GM12878 (cell line): ENCODE data around the gene KLF15. TPM values are rescaled to one million over a fixed set of nuclear protein-coding genes. Genes with fewer than 3 reads are reported as not detected.

Source experiments
- ATAC-seq: fragments of 200-7000 bp; cut with Tn5 transposase; 3 replicates; pipeline ENCODE4 v1.9.1; 2020; ENCODE audit warnings: mild to moderate bottlenecking, moderate library complexity
- BruUV-seq: library from RNA; stranded (reverse); fragments of 400-500 nt; replicated peaks from 2 replicates; lab custom pipeline; 2021; lab: Mats Ljungman, UMichigan
- CTCF ChIA-PET: fragments of 300-600 bp; sonication (Branson Sonifier 250); formaldehyde crosslinking; extraction: SDS; loops from one replicate; lab custom pipeline; 2021; ENCODE audit warnings: inconsistent platforms; lab: Yijun Ruan, JAX
- POLR2A ChIA-PET: fragments of 350-600 bp; formaldehyde crosslinking; extraction: SDS; loops from one replicate; lab custom pipeline; 2021; ENCODE audit warnings: inconsistent platforms; lab: Charles Lee
- RAD21 ChIA-PET: fragments of 300-600 bp; sonication (Branson Sonifier 250); formaldehyde crosslinking; loops from one replicate; lab custom pipeline; 2023; ENCODE audit warnings: antibody characterized with exemption; ENCODE audit not compliant: unreplicated experiment; lab: Charles Lee
- SMC1A ChIA-PET: fragments of 300-600 bp; sonication (Branson Sonifier 250); formaldehyde crosslinking; loops from one replicate; lab custom pipeline; 2023; ENCODE audit not compliant: unreplicated experiment, uncharacterized antibody; lab: Charles Lee
- DNase-seq: peaks from one replicate; pipeline ENCODE4 v3.0.0-alpha.2; 2011; ENCODE audit warnings: low read depth, low spot score
- FAIRE-seq: peaks from 3 replicates; lab custom pipeline; 2011; peaks lifted over from hg19 to GRCh38; lab: Jason Lieb, UNC
- H2AFZ ChIP-seq: 2 replicates; pipeline ENCODE4 v1.6.0; 2011; ENCODE audit warnings: low read depth, low read length, control low read depth; ENCODE audit not compliant: control insufficient read depth
- H3K27ac ChIP-seq: 2 replicates; pipeline ENCODE4 v1.5.1; 2011; ENCODE audit warnings: control low read depth; ENCODE audit not compliant: control insufficient read depth, insufficient read depth
- H3K27me3 ChIP-seq, 2 experiments: replicated peaks in 1 of 2; 2 replicates each; pipeline versions ENCODE4 v1.6.0 to v1.6.1; 2011; ENCODE audit warnings: low read length in 1 of 2; ENCODE audit not compliant: control insufficient read depth in 2 of 2, insufficient read depth in 2 of 2
- H3K36me3 ChIP-seq, 2 experiments: 2 replicates each; pipeline ENCODE4 v1.5.1; 2011; ENCODE audit warnings: low read length in 1 of 2; ENCODE audit not compliant: control insufficient read depth in 2 of 2, insufficient read depth in 2 of 2
- H3K4me1 ChIP-seq: 2 replicates; pipeline ENCODE4 v1.6.1; 2011; ENCODE audit warnings: mild to moderate bottlenecking, low read length, moderate library complexity, mixed read lengths; ENCODE audit not compliant: control insufficient read depth, insufficient read depth
- H3K4me2 ChIP-seq: 2 replicates; pipeline ENCODE4 v1.6.0; 2011; ENCODE audit warnings: control low read depth; ENCODE audit not compliant: control insufficient read depth, insufficient read depth
- H3K4me3 ChIP-seq: fragments of 200-600 bp; sonication (generic); 2 replicates; pipeline ENCODE4 v1.5.1; 2016
- H3K79me2 ChIP-seq: 2 replicates; pipeline ENCODE4 v1.6.0; 2011; ENCODE audit warnings: low read length; ENCODE audit not compliant: control insufficient read depth, insufficient read depth
- H3K9ac ChIP-seq: 2 replicates; pipeline ENCODE4 v1.8.0; 2011; ENCODE audit warnings: low read length, control low read depth, mixed read lengths; ENCODE audit not compliant: control insufficient read depth, insufficient read depth
- H3K9me3 ChIP-seq: replicated peaks from 3 replicates; pipeline ENCODE4 v1.5.1; 2011; ENCODE audit warnings: mild to moderate bottlenecking, low read length; ENCODE audit not compliant: control insufficient read depth, insufficient read depth
- H4K20me1 ChIP-seq: 2 replicates; pipeline ENCODE4 v1.6.0; 2011; ENCODE audit not compliant: control insufficient read depth, insufficient read depth
- ATF7 ChIP-seq: fragments of 450-650 bp; IDR thresholded peaks from 2 replicates; pipeline ENCODE4 v1.6.1; 2016; ENCODE audit warnings: low read depth, mild to moderate bottlenecking
- BACH1 ChIP-seq: fragments of 450-650 bp; IDR thresholded peaks from 2 replicates; pipeline ENCODE4 v1.6.1; 2017; ENCODE audit warnings: mild to moderate bottlenecking, borderline replicate concordance
- EGR1 ChIP-seq, 2 experiments: IDR thresholded peaks; 1 replicate in 1 of 2; 2 replicates in 1 of 2; pipeline ENCODE4 v1.6.1; 2011 to 2012; ENCODE audit warnings: low read depth in 2 of 2, low read length in 2 of 2, borderline replicate concordance in 1 of 2, mild to moderate bottlenecking in 1 of 2, moderate library complexity in 1 of 2
- KLF5 ChIP-seq: fragments of 450-650 bp; IDR thresholded peaks from 2 replicates; pipeline ENCODE4 v1.6.1; 2014; ENCODE audit warnings: mild to moderate bottlenecking; ENCODE audit not compliant: partially characterized antibody
- MTA2 ChIP-seq: fragments of 450-650 bp; IDR thresholded peaks from 2 replicates; pipeline ENCODE4 v1.6.1; 2016; ENCODE audit warnings: low read depth, mild to moderate bottlenecking, moderate library complexity
- NRF1 ChIP-seq: conservative IDR thresholded peaks from 2 replicates; pipeline ENCODE4 v1.6.1; 2011; ENCODE audit warnings: mild to moderate bottlenecking, low read depth, low read length, improper control_type of control experiment
- RCOR1 ChIP-seq: conservative IDR thresholded peaks from 2 replicates; pipeline ENCODE4 v1.6.1; 2012; ENCODE audit warnings: low read depth, low read length, improper control_type of control experiment
- TCF12 ChIP-seq: IDR thresholded peaks from 2 replicates; pipeline ENCODE4 v1.6.1; 2011; ENCODE audit warnings: low read depth, mild to moderate bottlenecking, low read length
- YBX1 ChIP-seq: fragments of 450-650 bp; IDR thresholded peaks from 2 replicates; pipeline ENCODE4 v1.6.1; 2016; ENCODE audit warnings: antibody characterized with exemption
- WGBS: methylation state at CpG from one replicate; pipeline ENCODE4 v1.1.6; 2016; ENCODE audit warnings: low lambda C conversion rate; ENCODE audit not compliant: insufficient replicate concordance, insufficient coverage; ENCODE audit errors: missing lambda C conversion rate; 5-methylcytosine and 5-hydroxymethylcytosine counted together
- in situ Hi-C: fragments of 300-500 bp; cut with MboI; formaldehyde crosslinking; loops from 9 replicates; pipeline ENCODE4 v1.14.3; 2018; ENCODE audit warnings: mixed read lengths
- intact Hi-C: fragments of 100-400 bp; cut with micrococcal nuclease; formaldehyde crosslinking; loops from one replicate; pipeline ENCODE4 v1.14.2; 2022; ENCODE audit not compliant: unreplicated experiment
- polyA plus RNA-seq, 11 experiments: library from polyadenylated mRNA; depleted of rRNA in 4 of 11; unstranded in 6 of 11; stranded (reverse) in 5 of 11; fragments of >200 nt; fragmentation: Nextera tagmentation in 4 of 11; fragmentation: Illumina TruSeq in 1 of 11; extraction: Ambion mirVana in 4 of 11; extraction: Trizol in 1 of 11; gene quantifications; 1 replicate in 1 of 11; 2 replicates in 10 of 11; pipeline versions ENCODE4 v1.2.1 to v1.2.3, GENCODE V29; 2011 to 2016; ENCODE audit warnings: inconsistent platforms in 2 of 11, missing spikeins in 2 of 11, low read depth in 1 of 11
- total RNA-seq, 4 experiments: library from RNA; depleted of rRNA in 3 of 4; stranded (reverse); fragments of >200 nt in 3 of 4; fragmentation: Illumina TruSeq in 1 of 4; extraction: Trizol in 1 of 4; gene quantifications; 2 replicates each; pipeline versions ENCODE4 v1.2.1 to v1.2.3, GENCODE V29; 2013 to 2021
- TF ChIP-seq, protein P1 (sequence below): fragments of 450-650 bp; IDR thresholded peaks from 2 replicates; pipeline ENCODE4 v1.6.1; 2017; ENCODE audit warnings: antibody characterized with exemption, mild to moderate bottlenecking, moderate library complexity
- TF ChIP-seq, protein P2 (sequence below): fragments of 450-650 bp; IDR thresholded peaks from 2 replicates; pipeline ENCODE4 v1.6.1; 2018; ENCODE audit warnings: borderline replicate concordance, mild to moderate bottlenecking; ENCODE audit not compliant: partially characterized antibody
- TF ChIP-seq, protein P3 (sequence below): fragments of 150-350 bp; IDR thresholded peaks from 2 replicates; pipeline ENCODE4 v1.6.1; 2016; ENCODE audit warnings: low read depth, low read length

Gene KLF15
- total and polyA plus RNA-seq, 10 of the 15 experiments (the other 5 are each of a cell fraction or from before 2014, with no cell fraction given): 0.15 TPM; not detected in 9

DNA sequence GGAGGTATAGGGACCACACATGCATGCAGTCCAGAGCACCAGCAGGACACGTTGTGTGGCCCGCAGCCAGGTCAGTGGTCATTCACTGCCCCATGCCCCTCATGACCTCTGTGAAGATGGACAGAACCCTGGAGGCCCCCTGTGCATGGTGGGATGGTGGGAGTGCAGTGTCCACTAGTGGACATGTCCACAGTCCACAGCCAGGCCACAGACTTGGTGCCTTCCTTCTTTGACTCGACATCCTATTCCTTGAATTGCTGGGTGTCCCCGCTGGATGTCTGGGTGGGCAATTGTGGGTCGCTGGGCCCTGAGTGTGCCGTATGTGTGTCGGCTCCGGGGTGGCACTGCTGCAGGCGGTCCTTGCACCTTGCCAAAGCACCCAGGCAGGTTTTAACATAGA lies 35.7 kb downstream of the KLF15 start (continued):
- TF ChIP-seq, protein P1, sequence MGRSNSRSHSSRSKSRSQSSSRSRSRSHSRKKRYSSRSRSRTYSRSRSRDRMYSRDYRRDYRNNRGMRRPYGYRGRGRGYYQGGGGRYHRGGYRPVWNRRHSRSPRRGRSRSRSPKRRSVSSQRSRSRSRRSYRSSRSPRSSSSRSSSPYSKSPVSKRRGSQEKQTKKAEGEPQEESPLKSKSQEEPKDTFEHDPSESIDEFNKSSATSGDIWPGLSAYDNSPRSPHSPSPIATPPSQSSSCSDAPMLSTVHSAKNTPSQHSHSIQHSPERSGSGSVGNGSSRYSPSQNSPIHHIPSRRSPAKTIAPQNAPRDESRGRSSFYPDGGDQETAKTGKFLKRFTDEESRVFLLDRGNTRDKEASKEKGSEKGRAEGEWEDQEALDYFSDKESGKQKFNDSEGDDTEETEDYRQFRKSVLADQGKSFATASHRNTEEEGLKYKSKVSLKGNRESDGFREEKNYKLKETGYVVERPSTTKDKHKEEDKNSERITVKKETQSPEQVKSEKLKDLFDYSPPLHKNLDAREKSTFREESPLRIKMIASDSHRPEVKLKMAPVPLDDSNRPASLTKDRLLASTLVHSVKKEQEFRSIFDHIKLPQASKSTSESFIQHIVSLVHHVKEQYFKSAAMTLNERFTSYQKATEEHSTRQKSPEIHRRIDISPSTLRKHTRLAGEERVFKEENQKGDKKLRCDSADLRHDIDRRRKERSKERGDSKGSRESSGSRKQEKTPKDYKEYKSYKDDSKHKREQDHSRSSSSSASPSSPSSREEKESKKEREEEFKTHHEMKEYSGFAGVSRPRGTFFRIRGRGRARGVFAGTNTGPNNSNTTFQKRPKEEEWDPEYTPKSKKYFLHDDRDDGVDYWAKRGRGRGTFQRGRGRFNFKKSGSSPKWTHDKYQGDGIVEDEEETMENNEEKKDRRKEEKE: no peak
- TF ChIP-seq, protein P2, sequence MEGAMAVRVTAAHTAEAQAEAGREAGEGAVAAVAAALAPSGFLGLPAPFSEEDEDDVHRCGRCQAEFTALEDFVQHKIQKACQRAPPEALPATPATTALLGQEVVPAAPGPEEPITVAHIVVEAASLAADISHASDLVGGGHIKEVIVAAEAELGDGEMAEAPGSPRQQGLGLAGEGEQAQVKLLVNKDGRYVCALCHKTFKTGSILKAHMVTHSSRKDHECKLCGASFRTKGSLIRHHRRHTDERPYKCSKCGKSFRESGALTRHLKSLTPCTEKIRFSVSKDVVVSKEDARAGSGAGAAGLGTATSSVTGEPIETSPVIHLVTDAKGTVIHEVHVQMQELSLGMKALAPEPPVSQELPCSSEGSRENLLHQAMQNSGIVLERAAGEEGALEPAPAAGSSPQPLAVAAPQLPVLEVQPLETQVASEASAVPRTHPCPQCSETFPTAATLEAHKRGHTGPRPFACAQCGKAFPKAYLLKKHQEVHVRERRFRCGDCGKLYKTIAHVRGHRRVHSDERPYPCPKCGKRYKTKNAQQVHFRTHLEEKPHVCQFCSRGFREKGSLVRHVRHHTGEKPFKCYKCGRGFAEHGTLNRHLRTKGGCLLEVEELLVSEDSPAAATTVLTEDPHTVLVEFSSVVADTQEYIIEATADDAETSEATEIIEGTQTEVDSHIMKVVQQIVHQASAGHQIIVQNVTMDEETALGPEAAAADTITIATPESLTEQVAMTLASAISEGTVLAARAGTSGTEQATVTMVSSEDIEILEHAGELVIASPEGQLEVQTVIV: no peak
- TF ChIP-seq RCOR1 (no peak), KLF5 (no peak), NRF1 (no peak)

DNA sequence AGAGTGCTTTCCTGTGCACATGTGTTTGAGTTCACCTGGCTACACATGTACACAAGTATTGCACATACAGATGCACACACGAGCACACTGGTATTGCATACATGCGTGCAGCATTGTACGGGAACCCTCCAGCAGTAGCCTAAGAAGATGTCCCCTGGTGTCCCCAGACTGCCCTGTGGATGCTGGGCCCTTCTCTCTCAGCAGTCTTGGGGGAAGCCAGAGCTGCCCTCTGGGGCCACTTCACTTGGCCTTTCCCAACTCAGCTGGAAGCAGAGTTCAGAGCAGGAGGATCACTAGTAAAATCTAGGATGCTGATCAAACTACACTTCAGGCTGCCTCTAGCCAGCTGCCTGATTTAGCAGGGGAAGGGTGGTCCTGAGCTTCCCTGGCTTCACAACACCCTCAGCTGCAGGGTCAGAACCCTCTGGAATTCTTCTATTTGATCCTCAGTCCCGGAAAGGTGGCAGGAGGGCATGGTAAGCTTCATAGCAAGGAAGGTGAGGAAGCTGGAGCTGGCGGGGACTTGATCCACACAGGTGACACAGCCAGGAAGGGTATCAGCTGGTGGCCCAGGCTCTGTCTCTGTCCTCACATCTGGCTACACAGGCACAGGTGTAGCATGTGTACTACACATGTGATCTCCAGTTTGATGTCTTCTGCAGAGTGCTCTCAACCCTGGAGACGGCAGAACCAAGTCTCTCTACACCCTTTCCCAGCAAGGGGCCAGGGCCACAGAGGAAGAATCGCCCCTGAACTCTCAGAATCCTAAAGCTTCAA lies 36.5 kb downstream of the KLF15 start:
- ATAC-seq: no peak
- POLR2A ChIA-PET: no interaction called here
- no peak for TF ChIP-seq EGR1 (IDR thresholded peaks at IDR 0.05; ENCODE audit: borderline replicate concordance in 1 of 2, low read depth in 2 of 2, low read length in 2 of 2)
- TF ChIP-seq, protein P3, sequence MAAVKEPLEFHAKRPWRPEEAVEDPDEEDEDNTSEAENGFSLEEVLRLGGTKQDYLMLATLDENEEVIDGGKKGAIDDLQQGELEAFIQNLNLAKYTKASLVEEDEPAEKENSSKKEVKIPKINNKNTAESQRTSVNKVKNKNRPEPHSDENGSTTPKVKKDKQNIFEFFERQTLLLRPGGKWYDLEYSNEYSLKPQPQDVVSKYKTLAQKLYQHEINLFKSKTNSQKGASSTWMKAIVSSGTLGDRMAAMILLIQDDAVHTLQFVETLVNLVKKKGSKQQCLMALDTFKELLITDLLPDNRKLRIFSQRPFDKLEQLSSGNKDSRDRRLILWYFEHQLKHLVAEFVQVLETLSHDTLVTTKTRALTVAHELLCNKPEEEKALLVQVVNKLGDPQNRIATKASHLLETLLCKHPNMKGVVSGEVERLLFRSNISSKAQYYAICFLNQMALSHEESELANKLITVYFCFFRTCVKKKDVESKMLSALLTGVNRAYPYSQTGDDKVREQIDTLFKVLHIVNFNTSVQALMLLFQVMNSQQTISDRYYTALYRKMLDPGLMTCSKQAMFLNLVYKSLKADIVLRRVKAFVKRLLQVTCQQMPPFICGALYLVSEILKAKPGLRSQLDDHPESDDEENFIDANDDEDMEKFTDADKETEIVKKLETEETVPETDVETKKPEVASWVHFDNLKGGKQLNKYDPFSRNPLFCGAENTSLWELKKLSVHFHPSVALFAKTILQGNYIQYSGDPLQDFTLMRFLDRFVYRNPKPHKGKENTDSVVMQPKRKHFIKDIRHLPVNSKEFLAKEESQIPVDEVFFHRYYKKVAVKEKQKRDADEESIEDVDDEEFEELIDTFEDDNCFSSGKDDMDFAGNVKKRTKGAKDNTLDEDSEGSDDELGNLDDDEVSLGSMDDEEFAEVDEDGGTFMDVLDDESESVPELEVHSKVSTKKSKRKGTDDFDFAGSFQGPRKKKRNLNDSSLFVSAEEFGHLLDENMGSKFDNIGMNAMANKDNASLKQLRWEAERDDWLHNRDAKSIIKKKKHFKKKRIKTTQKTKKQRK: no peak
- TF ChIP-seq BACH1: no peak
- no peak for TF ChIP-seq MTA2
- TF ChIP-seq ATF7: no peak
- TF ChIP-seq YBX1: no peak
- TF ChIP-seq TCF12: no peak

More for the DNA sequence above, 36.5 kb downstream of the KLF15 start:
- in situ Hi-C loops: no loop called here
- no TSS peak for BruUV-seq
- Histone ChIP-seq H2AFZ (no peak overlapping the region), H3K36me3 (no peaks in the 10 kb centered on the region), H3K27me3 (peaks cover 2 to 4% of the 10 kb centered on the region in 2 experiments), H3K4me3 (no peak overlapping the region), H3K27ac (no peak overlapping the region), H3K4me1 (no peaks in the 10 kb centered on the region), H3K9ac (no peak overlapping the region), H3K9me3 (no peaks in the 10 kb centered on the region), H3K4me2 (no peak overlapping the region), H3K79me2 (no peaks in the 10 kb centered on the region), H4K20me1 (no peaks in the 10 kb centered on the region)
- FAIRE-seq (no peak), DNase-seq (no peak)
- CTCF ChIA-PET: interaction anchor here (0.7 kb wide), 1 partner anchor 236 kb away, joined by 3 read pairs; no protein-coding TSS in a partner anchor
- intact Hi-C loops: no loop called here
- 16% methylated on average over 7 of the region's 7 CpGs for WGBS
- RAD21 ChIA-PET: no interaction called here
- SMC1A ChIA-PET: no interaction called here
